GM13976 (cell line): ENCODE results near the gene PARVB.

ENCODE experiments used
- DNase-seq: peaks from one replicate; pipeline ENCODE4 v3.0.0; 2012; ENCODE audit warnings: low spot score
- in situ Hi-C: fragments of 300-500 bp; cut with MboI; formaldehyde crosslinking; loops from one replicate; pipeline ENCODE4 v1.12.0; 2022; ENCODE audit warnings: low sequenced_read_pairs, mixed read lengths, inconsistent platforms; ENCODE audit not compliant: unreplicated experiment
- TF ChIP-seq, protein P1 (sequence below): IDR thresholded peaks from 2 replicates; pipeline ENCODE4 v1.5.1; 2012; ENCODE audit warnings: borderline replicate concordance, mild to moderate bottlenecking; ENCODE audit not compliant: insufficient read depth; ENCODE audit errors: extremely low read depth, missing control alignments, control extremely low read depth

The PARVB gene

DNA sequence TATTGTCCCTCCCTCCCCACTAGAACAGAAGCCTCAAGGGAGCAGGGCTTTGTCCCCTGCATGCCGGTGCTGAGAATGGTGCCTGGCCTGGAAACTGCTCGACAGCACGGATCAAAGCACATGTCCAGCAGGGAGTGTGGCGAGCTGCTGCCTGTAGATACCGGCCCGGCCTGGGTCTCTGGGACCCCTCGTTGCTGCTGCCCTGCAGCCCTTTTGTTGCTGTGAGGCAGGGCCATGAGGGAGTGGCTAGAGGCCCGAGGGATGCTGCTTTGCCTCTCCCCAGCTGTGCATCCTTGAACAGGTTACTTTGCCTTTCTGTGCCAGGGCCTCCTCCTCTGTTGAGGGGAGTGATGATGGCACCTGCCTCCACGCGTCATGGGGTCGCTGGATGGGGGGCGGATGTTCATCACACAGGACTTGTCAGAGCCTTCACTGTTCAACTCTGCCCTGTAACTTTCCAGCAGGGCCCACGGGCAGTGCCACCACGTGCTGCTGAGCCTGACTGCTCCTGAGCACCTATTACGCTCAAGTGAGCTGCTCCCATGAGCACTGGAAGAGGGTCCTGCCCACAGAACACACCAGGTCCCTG, 141.3 kb downstream of the PARVB start:
- DNase-seq, result no peak
- TF ChIP-seq, protein P1, sequence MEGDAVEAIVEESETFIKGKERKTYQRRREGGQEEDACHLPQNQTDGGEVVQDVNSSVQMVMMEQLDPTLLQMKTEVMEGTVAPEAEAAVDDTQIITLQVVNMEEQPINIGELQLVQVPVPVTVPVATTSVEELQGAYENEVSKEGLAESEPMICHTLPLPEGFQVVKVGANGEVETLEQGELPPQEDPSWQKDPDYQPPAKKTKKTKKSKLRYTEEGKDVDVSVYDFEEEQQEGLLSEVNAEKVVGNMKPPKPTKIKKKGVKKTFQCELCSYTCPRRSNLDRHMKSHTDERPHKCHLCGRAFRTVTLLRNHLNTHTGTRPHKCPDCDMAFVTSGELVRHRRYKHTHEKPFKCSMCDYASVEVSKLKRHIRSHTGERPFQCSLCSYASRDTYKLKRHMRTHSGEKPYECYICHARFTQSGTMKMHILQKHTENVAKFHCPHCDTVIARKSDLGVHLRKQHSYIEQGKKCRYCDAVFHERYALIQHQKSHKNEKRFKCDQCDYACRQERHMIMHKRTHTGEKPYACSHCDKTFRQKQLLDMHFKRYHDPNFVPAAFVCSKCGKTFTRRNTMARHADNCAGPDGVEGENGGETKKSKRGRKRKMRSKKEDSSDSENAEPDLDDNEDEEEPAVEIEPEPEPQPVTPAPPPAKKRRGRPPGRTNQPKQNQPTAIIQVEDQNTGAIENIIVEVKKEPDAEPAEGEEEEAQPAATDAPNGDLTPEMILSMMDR, result no peak
- in situ Hi-C loops, result no loop called here

DNA sequence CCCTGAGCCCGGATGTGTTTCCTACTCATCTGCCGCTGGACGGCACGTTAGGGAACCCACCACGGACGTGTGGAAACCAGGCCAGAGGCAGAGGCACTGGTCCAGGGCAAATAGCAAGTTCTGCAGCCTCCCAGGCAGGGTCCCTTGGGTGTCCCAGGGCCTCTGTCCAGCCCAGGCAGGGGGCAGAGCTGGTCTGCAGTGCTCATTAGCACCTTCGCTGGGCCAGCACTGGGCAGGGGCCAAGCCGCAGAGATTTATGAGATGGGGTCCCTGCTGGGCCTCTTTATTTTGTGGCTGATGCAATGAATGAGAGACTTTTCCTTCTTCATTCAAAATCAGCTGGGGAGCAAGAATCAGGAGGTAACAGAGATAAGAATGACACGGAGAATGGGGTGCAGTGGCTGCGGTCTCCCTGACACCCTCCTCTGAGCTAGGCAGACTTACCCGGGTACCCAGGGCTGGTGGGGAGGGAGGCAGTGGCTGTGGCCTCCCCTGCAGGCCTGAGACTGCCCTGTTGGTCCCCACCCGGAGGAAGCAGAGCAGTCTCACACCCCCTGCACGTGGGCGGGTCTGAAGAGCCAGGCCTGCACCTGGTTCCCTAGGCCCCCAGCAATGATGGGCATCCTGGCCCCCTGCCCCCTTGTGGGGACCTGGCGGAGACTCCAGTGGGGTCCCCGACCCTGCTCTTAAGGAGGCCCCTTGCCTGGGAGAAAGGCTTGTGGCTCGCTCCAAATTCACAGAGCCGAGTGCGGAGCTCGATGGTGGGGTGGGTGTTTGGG, 142.6 kb downstream of the PARVB start:
- TF ChIP-seq, protein P1, result no peak
- DNase-seq, result no peak
- in situ Hi-C loops, result no loop called here

DNA sequence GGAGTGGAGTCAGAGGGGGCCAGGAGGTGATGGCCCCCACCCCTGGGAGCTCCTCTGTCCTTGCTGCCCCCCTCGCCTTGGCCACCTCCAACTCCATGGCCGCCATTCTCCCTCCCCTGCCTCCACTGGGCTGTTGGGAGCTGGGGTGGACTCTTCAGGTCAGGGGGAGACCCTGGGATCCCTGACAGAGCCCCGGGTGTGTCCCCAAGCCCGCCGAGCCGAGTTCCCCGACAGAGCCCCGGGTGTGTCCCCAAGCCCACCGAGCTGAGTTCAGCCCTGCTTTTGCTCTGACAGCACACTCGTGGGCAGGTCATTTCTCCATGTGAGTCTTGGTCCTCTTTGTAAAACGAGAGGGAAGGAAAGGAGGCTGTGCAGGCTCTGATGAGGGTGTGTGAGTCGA, 143.4 kb downstream of the PARVB start:
- in situ Hi-C loops, result no loop called here

DNA sequence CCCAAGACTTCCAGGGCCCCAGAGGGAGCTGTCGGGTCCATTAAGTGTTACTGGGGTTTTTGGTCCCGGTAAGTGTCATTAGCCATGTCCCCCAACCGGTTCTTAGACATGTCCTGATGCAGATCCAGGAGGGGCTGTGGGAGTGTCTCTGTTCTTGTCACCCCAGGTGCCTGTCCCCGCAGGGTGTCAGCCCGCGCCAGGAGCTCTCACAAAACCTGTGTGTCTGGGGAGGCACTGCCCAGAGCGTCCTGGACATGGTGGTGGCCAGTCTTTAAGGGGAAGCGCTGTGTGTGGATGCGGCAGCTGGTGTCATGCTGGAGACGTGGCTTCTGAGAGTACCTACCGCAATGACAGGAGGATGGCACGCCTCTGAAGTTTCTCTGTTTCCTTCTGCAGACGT, 144.1 kb downstream of the PARVB start:
- TF ChIP-seq, protein P1, result no peak
- in situ Hi-C loops, result no loop called here
- DNase-seq, result no peak

More for the DNA sequence above, 143.4 kb downstream of the PARVB start:
- TF ChIP-seq, protein P1, result no peak
- DNase-seq, result no peak

DNA sequence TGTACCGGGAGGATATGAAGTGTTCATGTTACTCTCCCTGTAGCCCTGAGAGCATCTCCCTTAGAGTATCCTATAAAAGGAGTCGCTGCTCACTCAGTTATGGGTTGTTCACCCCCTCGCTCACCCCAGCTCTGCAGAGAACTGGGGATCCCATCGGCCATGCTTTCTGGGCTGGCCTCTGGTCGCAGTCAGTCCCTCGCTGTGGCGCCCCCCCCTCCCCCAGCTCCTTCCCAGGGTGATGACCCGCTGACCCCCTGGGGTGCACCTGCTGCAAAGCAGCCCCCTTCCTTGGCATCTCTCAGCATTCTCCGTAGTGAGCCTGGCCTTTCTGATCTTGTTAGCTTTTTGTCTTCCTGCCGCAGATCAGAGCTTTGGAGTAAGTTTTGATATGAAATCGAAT, 146.4 kb downstream of the PARVB start:
- DNase-seq, result no peak
- in situ Hi-C loops, result no loop called here
- TF ChIP-seq, protein P1, result no peak

DNA sequence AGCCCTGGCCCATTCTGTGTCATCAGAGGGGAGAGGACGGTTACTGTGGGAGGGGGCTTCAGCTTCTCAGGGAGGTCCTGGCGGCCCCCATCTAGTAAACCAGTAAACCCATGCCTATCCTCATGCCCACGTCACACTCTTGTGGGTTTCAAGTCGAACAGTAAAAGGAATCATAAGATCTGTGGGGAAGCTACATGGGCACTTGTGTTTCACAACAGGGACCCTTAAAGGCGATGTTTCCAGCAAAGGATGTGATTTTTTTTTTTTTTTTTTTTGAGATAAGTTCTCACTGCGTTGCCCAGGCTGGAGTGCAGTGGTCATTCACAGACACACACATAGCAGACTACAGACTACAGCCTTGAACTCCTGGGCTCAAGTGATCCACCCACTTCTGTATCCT, 147.5 kb downstream of the PARVB start:
- in situ Hi-C loops, result no loop called here
- TF ChIP-seq, protein P1, result no peak
- no peak for DNase-seq
